ENCODE measurements around the gene BAAT. TPM values are rescaled to one million over a fixed set of nuclear protein-coding genes. Genes with fewer than 3 reads are reported as not detected.
"Not testable (repeated sequence)": the region's sequence is repeated elsewhere in the genome, so short reads cannot be mapped to it uniquely, and the experiment has no call there.

Gene BAAT
- 10 to 100 TPM in 1 of 6 donors, 1 to 10 TPM in 4, under 1 TPM in 1; 0.43 to 13.9 (median 1.5) TPM for total RNA-seq
- 1 to 10 TPM; 1.4 to 2.0 TPM for polyA plus RNA-seq

- not testable (repeated sequence) for H3K27me3 ChIP-seq, DNase-seq, H3K36me3 ChIP-seq, FAIRE-seq, H3K4me1 ChIP-seq, H3K27ac ChIP-seq, H3K4me3 ChIP-seq, ATAC-seq, H3K9me3 ChIP-seq
- 94 to 95% methylated on average over 11 of the region's 11 CpGs for WGBS, 2 donors
- intact Hi-C loops (cut with DNase I), result loop anchor here in 1 of 3 donors (10.0 kb wide), 1 partner anchor 70 kb away; no protein-coding TSS in a partner anchor
Measured at GRCh38 chr9:101384873-101385536, at the start of gene BAAT. BAAT (minus strand) TSS chr9:101385006; CDS start chr9:101371404, 13,602 bp downstream.

GRCh38 chr9:101433229-101433628 lies 48.4 kb upstream of the BAAT start:
- TF ChIP-seq CTCF (IDR thresholded peaks at IDR 0.05), result no peak
- Histone ChIP-seq H3K4me1 (peaks cover 29 to 55% (median 49%) of the 10 kb centered on the region in 3 donors), H3K36me3 (peaks cover 0 to 22% (median 0%) of the 10 kb centered on the region in 3 donors), H3K27ac (no peak overlapping the region), H3K27me3 (no peaks in the 10 kb centered on the region), H3K4me3 (no peak overlapping the region), H3K9me3 (no peaks in the 10 kb centered on the region)
- WGBS, 2 donors, result 38 to 44% methylated on average over 3 of the region's 3 CpGs
- DNase-seq, result no peak
- no peak for ATAC-seq
- intact Hi-C loops (cut with DNase I), result no loop called here
- FAIRE-seq, result no peak

GRCh38 chr9:101432740-101433139 lies 47.9 kb upstream of the BAAT start:
- H3K27me3 ChIP-seq, result no peaks in the 10 kb centered on the region
- no peak for TF ChIP-seq CTCF (IDR thresholded peaks at IDR 0.05)
- no peaks in the 10 kb centered on the region for H3K9me3 ChIP-seq
- H3K36me3 ChIP-seq, result peaks cover 0 to 26% (median 0%) of the 10 kb centered on the region in 3 donors
- FAIRE-seq (no peak), ATAC-seq (no peak), DNase-seq (no peak)
- H3K27ac ChIP-seq, result no peak overlapping the region
- H3K4me1 ChIP-seq, result peaks cover 25 to 52% (median 49%) of the 10 kb centered on the region in 3 donors
- intact Hi-C loops (cut with DNase I), result no loop called here
- no peak overlapping the region for H3K4me3 ChIP-seq
- 67 to 73% methylated on average over 1 of the region's 1 CpG for WGBS, 2 donors

GRCh38 chr9:101432171-101432570 lies 47.4 kb upstream of the BAAT start:
- peaks cover 0 to 32% (median 0%) of the 10 kb centered on the region in 3 donors for H3K36me3 ChIP-seq
- FAIRE-seq (no peak), ATAC-seq (no peak), DNase-seq (no peak)
- no peak overlapping the region for H3K4me3 ChIP-seq
- no peak overlapping the region for H3K27ac ChIP-seq
- H3K27me3 ChIP-seq, result no peaks in the 10 kb centered on the region
- intact Hi-C loops (cut with DNase I), result no loop called here
- peaks cover 20 to 46% (median 44%) of the 10 kb centered on the region in 3 donors for H3K4me1 ChIP-seq
- TF ChIP-seq CTCF (IDR thresholded peaks at IDR 0.05), result no peak
- no peaks in the 10 kb centered on the region for H3K9me3 ChIP-seq

GRCh38 chr9:101429736-101430135 lies 44.9 kb upstream of the BAAT start:
- Histone ChIP-seq H3K4me3 (no peak overlapping the region), H3K27ac (no peak overlapping the region), H3K9me3 (no peaks in the 10 kb centered on the region), H3K36me3 (peaks cover 0 to 44% (median 0%) of the 10 kb centered on the region in 3 donors), H3K27me3 (no peaks in the 10 kb centered on the region), H3K4me1 (peaks cover 3 to 24% (median 22%) of the 10 kb centered on the region in 3 donors)
- ATAC-seq (no peak), DNase-seq (no peak), FAIRE-seq (no peak)
- 93 to 96% methylated on average over 7 of the region's 7 CpGs for WGBS, 2 donors
- intact Hi-C loops (cut with DNase I), result no loop called here
- TF ChIP-seq CTCF (IDR thresholded peaks at IDR 0.05), result no peak
